ENCODE results near the gene SAMSN1.

DNA sequence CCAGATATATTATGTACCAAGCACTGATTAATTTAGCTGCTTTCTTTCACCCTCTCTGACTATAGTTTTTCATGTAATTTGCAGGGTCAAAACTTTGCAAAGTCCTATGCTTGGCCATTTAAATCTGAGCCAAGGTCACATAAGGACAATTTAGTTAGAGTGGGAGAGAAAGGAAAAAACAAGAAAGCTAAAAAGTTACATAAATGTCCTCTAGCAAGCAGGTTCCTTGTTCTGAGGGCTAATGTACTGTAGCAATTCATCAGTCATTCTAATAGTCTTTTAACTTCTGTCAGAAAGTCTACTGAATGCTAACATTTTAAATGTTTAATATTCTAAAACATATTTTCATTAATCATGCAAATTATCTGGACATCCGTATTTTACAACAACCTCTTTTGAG lies 68.3 kb downstream of the SAMSN1 start:
- TF ChIP-seq, protein P1, sequence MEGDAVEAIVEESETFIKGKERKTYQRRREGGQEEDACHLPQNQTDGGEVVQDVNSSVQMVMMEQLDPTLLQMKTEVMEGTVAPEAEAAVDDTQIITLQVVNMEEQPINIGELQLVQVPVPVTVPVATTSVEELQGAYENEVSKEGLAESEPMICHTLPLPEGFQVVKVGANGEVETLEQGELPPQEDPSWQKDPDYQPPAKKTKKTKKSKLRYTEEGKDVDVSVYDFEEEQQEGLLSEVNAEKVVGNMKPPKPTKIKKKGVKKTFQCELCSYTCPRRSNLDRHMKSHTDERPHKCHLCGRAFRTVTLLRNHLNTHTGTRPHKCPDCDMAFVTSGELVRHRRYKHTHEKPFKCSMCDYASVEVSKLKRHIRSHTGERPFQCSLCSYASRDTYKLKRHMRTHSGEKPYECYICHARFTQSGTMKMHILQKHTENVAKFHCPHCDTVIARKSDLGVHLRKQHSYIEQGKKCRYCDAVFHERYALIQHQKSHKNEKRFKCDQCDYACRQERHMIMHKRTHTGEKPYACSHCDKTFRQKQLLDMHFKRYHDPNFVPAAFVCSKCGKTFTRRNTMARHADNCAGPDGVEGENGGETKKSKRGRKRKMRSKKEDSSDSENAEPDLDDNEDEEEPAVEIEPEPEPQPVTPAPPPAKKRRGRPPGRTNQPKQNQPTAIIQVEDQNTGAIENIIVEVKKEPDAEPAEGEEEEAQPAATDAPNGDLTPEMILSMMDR (conservative IDR thresholded peaks at IDR 0.05; ENCODE audit: low read length) = no peak
- no peak for TF ChIP-seq EZH2phosphoT487 (IDR thresholded peaks at IDR 0.05; ENCODE audit: borderline replicate concordance, low read depth, low read length)

Measured in OCI-LY7 (cell line).